Measurements from ENCODE around the gene N4BP3.

Gene N4BP3

DNA sequence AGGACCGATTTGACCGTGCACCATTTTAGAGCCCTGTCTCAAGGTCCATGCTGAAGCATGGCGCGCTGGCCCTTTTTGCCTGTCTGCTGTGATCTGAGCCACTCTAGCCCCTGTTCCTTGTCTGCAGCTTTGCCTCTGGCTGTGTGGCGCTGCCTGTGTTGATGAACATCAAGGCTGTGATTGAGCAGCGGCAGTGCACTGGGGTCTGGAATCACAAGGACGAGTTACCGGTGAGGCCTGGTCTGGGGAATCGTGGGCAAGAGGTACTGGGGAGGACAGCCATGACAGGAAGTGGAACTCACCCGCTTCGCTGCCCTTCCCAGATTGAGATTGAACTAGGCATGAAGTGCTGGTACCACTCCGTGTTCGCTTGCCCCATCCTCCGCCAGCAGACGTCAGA, 34.1 kb downstream of the N4BP3 start:
- no peak for DNase-seq (ENCODE audit: low read depth, low spot score)

DNA sequence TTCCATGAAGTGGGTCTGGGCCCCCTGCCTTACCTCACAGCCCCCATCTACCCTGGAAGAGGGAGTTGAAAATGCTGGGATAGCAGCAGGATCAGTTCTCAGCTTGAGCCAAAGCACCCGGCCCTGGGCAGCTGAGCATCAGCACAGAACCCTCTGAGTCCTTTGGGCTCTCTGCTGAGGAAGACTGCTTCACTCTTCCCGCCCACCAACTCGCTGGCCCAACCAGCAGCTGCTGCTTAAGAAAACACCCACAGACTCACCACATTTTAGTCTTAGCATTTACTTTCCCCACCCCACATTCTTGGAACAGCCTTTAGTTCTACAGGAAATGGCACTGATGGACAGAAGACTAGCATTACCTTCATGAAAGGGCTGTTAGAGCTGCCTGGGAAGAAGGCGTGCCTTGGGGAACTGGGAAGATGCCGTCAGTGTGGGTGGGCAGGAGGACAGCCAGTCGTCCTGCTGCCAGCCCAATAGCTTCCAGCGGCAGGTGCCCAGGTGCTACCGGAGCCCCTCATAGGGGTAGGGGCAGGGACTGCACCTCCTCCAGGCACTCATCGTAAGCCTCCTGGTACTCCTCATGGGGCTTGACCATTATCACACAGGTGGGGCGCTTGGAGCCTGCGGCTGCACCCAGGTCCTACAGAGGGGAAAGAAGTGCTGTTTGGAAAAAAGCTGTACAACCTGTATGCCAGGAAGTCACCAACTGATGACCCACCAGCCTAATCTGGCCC, 36.0 kb downstream of the N4BP3 start:
- DNase-seq (ENCODE audit: low read depth, low spot score), result no peak

DNA sequence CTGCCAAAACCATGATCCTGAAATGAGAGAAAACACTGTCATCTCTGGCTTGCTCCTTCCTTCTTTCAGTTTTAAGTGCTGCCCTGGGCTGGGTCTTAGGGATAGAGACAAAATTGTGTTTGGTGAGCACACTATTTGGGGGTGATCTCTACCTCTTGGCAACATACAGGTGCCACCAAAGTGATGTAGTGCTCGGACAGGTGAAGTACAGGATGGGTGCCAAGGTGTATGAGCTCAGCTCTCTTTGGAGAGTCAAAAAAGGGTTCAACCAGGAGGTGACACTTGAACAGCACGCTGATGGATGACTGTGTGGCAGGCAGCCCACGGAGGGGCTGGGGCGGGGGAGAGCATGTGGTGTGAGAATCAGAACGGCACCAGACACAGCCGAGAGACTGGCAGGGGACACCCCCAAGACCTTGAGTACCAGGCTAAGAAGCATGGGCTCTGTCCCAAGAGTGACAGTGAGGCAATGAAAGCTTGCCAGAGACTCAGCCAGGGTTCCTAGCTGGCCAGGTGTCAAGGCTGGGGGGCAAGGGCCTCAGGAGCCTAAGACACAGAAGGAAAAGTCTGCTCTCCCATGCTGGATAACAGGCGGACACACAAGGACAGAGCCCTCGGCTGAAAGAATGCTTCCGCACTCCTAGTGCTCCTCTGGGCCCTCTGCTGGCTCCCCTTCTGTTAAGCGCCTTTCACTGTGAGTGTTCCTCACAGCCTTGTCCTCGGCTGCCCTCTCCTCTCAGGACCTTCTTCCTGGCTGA, 37.8 kb downstream of the N4BP3 start:
- DNase-seq (ENCODE audit: low read depth, low spot score), result no peak

DNA sequence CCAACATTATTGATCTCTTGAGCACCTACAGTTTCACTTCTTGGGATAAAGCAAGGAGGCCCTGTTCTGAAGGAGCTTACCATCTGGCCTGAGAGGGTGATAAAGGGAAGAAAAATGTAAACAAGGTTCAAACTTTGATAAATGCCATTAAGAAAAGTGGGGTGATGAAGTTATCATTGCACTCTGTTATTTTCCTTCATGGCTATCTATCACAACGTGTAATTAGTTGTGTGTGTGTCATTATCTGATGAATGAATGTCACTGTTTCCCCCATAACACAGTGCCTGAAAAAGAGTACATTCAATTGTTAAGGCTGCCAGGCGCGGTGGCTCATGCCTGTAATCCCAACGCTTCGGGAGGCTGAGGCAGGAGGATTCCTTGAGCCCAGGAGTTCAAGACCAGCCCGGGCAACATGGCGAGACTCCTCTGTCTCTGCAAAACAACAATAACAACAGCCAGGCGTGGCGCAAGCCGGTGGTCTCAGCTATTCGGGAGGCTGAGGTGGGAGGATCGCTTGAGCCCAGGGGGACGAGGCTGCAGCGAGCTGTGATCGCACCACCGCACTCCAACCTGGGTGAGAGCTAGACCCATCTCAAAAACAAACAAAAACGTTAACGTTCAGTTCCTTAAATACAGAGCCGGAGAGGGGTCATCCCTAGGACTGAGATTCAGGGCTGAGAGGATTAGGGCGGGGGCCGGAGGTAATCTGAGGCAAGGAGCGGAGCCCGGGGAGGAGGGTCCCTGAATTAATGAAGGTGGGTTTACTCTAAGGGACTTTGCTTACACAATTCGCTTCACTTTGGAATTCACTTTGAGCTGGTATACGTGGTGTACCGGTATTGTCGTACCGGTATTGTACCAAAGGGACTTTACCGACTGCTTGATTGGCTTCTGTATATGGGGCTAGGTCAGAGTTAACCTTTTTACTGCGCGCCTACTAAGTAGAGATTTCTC, 39.4 kb downstream of the N4BP3 start:
- DNase-seq (ENCODE audit: low read depth, low spot score), result no peak

DNA sequence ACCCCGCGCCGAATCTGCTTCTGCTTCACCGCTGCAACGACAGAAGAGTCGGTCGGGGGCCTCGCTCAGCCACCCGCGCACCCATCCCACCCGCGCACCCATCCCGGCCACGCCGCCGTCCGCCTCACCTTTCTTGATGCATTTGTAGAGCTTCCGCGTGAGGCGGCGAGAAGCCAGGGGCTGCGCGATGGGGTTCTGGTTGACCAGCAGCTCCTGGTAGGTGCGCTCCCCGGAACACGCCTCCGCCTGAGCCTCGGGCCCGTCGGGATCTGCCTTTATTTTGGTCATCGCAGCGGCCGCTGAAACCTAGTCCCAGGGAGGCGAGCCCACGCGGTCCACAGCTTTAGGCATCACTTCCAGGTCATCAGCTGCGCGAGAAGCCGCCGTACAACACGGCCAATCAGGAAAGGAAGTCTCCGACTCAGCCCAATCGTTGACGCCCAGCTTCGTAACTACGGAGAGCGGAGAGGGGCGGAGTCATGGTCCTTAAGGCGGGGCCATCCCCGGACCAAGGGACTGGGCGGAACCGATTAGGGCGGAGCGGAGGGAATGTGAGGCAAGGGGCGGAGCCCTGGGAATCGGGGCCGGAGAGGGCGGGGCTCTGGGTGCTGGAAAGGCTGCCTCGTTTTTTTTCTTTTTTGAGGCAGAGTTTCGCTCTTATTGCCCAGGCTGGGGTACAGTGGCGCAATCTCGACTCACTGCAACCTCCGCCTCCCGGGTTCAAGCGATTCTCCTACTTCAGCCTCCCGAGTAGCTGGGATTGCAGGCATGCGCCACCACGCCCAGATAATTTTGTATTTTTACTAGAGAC, 40.4 kb downstream of the N4BP3 start, which contains the start of gene NHP2:
Gene NHP2 (minus strand): TSS at position 356 of the 811 bp plus-strand sequence. CDS start 68 bp downstream, at position 288.
- DNase-seq (ENCODE audit: low read depth, low spot score), result peak; percentile 97

DNA sequence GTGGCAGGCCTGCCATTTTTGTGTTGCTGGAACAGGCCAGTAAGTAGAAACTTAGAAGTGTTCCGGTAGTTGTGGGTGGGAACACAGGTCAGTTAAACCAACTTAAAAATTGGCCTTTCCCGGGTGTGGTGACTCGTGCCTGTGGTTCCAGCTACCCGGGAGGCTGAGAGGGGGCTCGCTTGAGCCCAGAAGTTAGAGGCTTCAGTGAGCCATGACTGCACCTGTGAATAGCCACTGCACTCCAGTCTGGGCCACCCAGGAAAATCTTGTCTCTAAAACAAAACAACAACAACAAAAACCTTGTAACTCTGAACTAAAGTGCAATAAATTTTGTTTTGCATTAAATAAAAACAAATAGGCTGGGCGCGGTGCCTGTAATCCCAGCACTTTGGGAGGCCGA, 41.7 kb downstream of the N4BP3 start:
- DNase-seq (ENCODE audit: low read depth, low spot score), result no peak

DNA sequence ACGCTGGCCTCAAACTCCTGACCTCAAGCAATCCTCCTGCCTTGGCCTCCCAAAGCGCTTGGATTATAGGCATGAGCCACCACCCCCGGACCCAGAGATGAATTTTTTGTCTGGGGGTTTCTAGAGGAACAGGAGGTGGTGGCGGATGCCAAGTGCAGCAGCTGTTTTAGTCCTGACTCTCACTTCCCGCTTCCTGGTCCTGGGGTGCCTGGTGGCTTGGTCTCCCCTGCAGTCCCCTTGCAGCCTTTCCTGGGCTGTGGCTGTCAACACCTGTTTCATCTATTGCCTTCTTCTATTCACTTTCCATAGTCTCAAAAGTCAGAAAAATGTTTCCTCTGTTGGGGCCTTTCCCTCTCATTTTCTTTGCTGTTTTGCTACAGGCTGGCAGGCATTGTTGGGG, 46.8 kb downstream of the N4BP3 start:
- no peak for DNase-seq (ENCODE audit: low read depth, low spot score)

DNA sequence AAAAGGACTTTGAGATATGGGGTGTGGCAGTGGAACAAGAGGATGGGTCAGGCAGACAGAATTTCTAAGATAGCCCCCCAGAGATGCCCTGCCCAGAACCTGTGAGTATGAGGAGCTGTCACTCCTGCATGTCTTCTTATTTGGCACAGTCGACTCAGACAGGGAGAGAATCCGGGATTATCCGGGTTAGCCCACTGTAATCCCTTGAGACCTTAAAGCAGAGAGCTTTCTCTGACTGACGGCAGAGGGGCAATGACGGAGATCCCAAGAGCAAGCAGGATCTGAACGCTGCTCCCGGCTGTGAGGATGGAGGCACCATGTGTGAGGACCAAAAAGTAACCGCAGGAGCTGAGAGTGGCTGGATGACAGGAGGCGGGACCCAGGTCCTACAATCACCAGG, 49.1 kb downstream of the N4BP3 start:
- no peak for DNase-seq (ENCODE audit: low read depth, low spot score)

DNA sequence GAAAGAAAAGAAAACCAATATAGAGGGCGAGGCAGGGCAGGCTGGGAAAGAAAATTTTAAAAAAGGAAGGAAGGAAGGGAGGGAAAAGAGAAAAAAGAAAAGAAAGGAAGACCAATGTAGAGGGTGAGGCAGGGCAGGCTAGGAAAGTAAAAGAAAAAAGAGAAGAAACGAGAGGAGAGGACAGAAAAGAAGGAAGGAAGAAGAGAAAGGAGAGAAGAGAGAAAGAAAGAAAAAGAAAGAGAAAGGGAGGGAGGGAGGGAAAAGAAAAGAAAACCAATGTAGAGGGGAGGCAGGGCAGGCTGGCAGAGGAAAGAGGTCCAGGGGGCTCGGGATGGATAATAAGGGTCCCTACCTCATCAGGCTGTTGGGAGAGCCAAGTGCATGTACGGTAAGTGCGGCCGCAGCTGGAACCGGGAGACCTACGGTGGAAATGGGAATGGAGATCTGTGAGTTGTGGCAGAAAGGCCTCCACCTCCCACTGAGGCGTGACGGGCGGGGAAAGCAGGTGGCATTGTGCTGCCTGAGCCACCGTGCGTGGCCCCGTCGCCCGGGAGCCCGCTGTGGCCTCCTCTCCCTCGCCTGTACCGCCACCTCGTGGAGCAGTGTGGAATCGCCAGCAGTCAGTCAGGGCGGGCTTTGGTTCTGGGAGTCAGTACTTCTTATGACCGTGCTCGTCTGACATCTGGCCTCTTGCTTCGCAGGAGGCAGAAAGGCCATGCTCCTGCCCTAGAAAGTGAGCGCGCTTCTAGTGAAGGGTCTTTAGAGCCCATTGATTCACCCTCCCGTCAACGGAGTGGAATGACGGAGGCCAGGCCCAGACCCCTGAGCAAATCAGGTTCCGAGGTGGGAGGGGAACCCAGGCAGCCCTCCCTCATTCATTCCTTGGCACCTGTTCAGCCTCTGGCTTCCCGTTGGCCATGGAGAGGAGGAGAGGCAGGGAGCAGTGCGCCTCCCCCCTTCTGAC, 50.7 kb downstream of the N4BP3 start:
- peak; percentile 90 for DNase-seq (ENCODE audit: low read depth, low spot score)

DNA sequence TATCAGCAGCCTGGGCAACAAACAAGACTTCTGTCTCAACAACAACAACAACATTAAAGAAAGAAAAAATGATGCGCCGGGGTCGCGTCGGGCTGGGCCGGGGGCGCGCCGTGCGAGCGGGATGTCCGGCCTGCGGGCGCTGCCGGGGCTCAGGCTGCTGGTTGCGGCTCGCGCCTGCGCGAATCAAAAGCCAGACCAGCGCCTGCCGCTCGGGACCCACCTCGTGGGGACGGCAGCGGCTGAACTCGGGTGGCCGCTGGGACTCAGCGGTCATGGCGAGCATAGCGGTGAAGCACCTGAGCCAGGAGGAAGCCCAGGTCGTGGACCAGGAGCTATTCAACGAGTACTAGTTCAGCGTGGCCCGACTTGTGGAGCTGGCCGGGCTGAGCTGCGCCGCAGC, 52.2 kb downstream of the N4BP3 start:
- DNase-seq (ENCODE audit: low read depth, low spot score), result no peak

DNA sequence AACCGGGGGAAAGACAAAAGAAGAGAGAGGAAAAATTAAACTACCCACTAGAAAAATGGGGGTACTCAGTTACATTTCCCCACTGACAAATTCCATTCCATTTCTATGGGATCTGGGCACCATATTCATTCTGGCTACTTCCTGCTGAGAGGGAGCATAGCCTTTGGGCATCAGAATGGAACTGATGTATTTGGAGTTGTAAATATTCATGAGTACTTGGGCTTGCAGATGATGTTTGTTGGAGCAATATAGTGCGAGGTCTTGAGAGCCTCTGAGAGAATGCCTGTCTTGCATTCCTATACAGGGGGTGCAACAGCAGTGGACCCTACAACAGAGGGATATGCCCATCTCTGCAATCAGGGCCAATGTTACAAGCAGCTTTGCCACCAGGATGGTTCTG, 57.1 kb downstream of the N4BP3 start:
- DNase-seq (ENCODE audit: low read depth, low spot score), result no peak

DNA sequence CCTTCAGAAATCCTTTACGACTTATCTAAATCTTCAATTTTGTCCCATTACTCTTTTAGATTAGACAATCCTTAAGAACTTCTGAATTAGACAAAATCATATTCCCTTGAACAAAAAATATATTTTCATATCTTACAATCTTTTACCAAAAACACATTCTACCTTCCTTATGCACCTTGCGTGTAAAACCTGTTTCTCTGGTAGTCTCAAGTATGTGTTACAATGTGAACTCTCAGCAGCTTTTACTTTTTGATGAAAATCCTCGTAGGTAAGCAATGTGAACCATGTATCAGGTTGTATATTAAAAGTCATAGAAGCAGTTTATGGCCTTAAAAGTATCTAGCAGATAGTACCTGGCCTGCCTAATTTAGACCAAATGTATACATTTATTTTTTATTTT, 61.1 kb downstream of the N4BP3 start:
- DNase-seq (ENCODE audit: low read depth, low spot score), result no peak

Data from activated naive CD8-positive, alpha-beta T cell treated with anti-CD3 and anti-CD28 coated beads, Interleukin-2, amount 50 U/mL, for 16 hours (primary cell).